Upper lobe of left lung (tissue), 4 donors: ENCODE measurements around the gene SHC2.

Experiments used
- CTCF ChIP-seq, 6 experiments: fragments of 450-650 bp in 4 of 6; fragments of 200-600 bp in 2 of 6; sonication (generic) in 2 of 6; IDR thresholded peaks; one replicate each; pipeline ENCODE4 v1.5.1; 2016 to 2019; ENCODE audit warnings: antibody characterized with exemption in 6 of 6
- EP300 ChIP-seq, 4 donors: sonication (generic); formaldehyde crosslinking; IDR thresholded peaks; one replicate each; pipeline ENCODE4 v1.5.1; 2017; ENCODE audit warnings: antibody characterized with exemption in 4 of 4, control low read depth in 2 of 4
- POLR2A ChIP-seq, 4 donors: fragments of 450-650 bp; IDR thresholded peaks; one replicate each; pipeline ENCODE4 v1.5.1; 2016 to 2017; ENCODE audit warnings: antibody characterized with exemption in 4 of 4, mild to moderate bottlenecking in 2 of 4

GRCh38 chr19:443005-443404 lies 17.8 kb downstream of the SHC2 start:
- TF ChIP-seq CTCF (IDR thresholded peaks at IDR 0.05) (no peak), POLR2A (IDR thresholded peaks at IDR 0.05) (no peak), EP300 (IDR thresholded peaks at IDR 0.05) (no peak)
